ENCODE results near the gene KLK6. TPM values are rescaled to one million over a fixed set of nuclear protein-coding genes. Genes with fewer than 3 reads are reported as not detected.
"Not testable (repeated sequence)": the region's sequence is repeated elsewhere in the genome, so short reads cannot be mapped to it uniquely, and the experiment has no call there.

Gene KLK6
- polyA plus RNA-seq, 4 donors = 36.8 to 53.2 (median 42.2) TPM

DNA sequence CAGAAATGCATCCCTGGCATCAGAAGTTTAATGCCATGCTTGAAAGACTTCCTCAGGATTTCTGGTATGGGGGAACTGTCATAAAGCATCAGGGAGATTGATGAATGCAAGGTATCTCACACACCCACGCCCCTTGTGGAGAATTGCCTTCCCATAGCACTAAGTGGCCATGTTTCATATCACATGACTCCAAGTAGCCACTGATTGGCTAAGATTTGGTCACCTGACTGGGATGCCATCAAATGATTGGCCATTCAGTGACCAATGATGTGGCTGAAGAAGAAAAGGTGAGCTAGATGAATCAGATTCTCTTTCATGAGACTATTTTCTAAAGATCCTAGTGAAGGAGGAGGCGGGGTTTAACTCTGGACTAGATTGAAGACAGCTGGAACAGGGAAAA is 24.7 kb upstream of the KLK6 start:
- DNase-seq (ENCODE audit: low read depth in 4 of 4, low spot score in 3 of 4) = no peak

DNA sequence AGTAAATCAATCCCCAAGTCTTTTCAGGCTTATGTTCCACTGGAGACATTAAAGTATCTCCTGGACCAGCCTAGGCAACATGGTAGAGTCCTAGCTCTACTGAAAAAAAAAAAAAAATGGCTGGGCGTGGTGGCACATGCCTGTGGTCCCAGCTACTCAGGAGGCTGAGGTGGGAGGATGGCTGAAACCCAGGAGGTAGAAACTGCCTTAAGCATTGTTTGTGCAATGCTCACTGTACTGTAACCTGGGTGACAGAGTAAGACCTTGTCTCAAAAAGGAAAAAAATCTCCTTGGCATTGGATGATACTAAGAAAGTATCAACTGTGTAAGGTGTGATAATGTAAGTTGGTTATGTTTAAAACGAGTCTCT is 23.3 kb upstream of the KLK6 start:
- no peak for DNase-seq (ENCODE audit: low read depth in 4 of 4, low spot score in 3 of 4)

DNA sequence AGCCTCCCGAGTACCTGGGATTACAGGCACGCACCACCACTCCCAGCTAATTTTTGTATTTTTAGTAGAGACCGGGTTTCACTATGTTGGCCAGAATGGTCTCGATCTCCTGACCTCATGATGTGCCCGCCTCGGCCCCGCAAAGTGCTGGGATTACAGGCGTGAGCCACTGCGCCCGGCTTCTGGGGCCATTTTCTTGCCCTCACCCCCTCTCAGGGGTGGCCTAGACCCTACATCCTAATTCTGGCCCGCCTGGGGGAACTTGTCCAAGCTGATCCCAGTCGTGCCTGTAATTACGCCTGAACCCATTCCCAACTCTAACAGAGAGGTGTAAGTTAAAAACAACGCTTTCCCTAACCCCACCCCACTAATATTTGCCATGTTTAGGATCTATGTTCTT is 15.0 kb upstream of the KLK6 start:
- not testable (repeated sequence) for DNase-seq (ENCODE audit: low read depth in 4 of 4, low spot score in 3 of 4)

DNA sequence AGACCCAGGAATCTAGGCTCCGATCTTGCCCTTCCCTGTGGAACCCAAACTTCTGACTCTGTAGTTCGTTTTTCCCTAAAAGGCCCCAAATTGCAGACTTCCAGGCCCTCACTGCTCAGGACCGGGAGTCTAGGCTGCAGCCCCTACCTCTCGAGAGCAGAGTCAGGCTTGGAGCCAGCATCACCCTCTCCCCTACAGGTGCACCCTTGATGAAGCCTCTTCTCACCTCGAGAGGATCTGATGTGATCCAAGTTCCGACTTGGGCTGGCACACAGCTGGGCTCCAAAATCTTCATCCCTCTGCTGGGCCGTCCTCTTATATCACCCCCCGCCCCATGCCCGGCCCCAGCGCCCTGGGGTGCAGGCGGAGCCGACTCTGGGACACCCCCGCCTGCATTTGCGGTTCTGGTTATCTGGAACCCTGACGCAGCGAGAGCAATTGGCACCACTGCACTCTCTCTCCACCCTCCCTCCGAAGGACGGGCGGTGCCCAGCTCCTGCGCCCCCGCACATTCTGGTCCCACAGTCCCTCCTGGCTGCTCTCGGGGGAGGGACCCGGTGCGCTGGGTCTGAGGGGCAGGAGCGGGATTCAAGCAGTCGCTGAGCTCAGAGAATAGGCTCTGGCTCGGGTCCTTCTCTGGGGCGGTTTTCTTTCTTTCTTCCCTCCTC is 14.4 kb upstream of the KLK6 start, which contains the start of gene KLK7:
Gene KLK7, minus strand, starts transcription at position 293 of the 668 bp plus-strand sequence. CDS start 1,518 bp downstream, outside the sequence.
- DNase-seq (ENCODE audit: low read depth in 4 of 4, low spot score in 3 of 4) = no peak

DNA sequence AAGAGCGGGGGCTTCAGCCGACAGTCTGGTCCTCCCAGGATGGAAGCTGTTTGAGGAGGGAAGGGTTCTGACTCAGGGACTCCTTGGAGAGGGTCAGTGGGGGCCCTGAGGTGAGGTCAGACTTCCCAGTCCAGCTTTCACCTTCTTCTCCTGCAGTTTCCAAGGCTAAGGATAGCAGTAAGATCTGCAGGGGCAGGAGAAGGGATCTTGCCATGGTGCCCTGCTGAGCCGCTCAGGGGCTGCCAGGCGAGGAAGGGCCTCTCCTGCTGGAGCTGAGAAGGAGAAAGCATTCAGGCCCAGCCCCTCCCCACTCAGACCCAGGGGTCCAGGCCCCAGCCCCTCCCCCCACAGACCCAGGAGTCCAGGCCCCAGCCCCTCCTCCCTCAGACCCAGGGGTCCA is 12.8 kb upstream of the KLK6 start:
- DNase-seq (ENCODE audit: low read depth in 4 of 4, low spot score in 3 of 4) = no peak

DNA sequence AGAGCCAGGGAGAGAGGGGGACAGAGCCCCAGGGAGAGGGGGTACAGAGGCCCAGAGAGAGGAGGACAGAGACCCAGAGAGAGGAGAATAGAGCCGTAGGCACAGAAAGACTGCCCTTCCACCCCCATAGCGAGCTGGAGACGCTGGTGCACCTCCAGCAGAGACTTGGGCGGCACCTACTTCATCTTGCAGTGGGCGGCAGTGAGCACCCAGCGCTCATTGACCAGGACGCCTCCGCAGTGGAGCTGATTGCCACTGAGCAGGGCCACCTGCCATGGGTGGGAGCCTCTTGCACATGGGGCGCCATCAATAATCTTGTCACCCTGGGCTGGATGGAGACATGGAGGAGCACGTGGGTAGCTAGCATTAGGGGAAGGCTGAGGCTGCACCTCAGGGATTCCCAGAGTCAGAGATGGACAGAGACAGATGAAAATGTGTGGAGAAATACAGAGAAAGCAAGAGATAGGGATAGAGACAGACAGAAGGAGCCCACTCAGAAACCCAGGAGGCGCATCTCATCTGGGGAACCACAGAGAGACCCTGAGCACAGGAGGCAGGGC is 12.3 kb upstream of the KLK6 start:
- no peak for DNase-seq (ENCODE audit: low read depth in 4 of 4, low spot score in 3 of 4)

DNA sequence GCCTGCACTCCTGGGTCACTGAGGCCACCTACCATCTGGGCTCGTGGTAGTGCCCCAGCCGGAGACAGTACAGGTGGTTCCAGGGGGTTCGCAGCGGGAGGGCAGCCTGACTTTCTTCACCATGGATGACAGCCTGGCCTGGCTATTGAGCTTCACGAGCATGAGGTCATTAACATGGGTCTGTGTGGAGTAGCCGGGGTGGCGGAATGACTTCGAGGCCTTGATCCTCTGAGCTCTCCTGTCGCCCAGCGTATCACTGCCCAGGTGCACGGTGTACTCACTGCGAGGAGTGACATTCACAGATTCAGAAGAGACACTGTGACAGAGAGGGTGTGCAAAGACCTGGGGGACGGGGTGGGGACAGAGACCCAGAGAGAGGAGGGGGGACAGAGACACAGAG is 10.8 kb upstream of the KLK6 start:
- no peak for DNase-seq (ENCODE audit: low read depth in 4 of 4, low spot score in 3 of 4)

DNA sequence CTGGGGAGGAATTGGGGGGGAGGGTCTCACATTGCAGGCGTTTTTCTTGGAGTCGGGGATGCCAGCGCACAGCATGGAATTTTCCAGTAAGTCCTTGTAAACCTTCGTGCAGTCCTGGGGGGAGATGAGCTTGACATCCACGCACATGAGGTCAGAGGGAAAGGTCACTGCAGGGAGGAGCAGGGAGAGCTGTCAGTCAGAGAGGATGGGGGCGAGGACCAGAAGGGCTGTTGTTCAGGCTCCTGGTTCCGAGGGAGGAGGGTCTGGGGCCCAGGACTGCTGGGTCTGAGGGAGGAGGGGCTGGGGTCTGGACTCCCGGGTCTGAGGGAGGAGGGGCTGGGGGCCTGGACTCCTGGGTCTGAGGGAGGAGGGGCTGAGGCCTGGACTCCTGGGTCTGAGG is 10.4 kb upstream of the KLK6 start:
- no peak for DNase-seq (ENCODE audit: low read depth in 4 of 4, low spot score in 3 of 4)

DNA sequence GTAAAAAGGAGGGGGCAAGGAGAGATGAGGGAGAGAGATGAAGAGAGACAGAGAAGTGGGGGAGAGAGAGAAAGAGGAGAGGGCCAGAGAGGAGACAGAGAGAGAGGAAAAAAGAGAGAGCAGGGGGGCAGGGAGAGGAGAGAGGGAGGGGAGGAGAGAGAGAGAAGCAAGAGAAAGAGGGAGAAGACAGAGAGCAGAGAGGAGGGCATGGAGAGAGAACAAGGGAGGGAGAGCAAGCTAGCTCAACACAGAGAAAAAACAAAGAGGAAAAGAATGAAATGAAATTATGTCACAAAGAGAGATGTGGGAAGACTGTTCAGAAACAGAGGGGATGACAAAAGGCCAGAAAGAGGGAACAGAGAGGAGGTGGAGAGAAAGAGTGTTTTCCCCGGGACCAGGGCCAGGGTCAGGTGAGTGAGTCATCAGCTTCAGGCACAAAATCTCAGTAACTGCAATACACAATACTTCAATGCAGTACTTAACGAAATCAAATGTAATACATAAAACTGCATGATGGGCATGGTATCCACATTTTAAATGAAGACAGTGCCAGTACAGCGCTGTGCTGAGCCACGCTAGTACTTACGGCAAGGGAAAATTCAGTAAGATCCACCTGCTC is 9.5 kb upstream of the KLK6 start:
- no peak for DNase-seq (ENCODE audit: low read depth in 4 of 4, low spot score in 3 of 4)

DNA sequence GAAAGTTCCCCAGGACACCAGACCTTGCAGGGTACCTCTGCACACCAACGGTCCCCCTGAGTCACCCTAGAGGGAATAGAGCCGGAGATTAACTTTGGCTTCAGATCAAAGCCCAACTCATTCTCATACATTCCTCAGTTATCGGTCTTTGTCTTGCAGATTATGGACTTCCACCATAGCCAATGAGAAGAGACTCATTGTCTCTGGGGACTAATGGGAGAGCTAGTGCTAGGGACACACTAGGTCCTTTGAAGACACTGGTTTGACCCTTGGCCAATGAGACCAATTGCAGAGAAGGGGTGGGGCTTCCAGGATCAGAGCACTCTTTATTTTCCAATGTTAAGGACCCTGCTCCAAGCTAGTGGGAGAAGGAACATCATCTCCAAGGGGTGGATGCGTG is 8.2 kb upstream of the KLK6 start:
- DNase-seq (ENCODE audit: low read depth in 4 of 4, low spot score in 3 of 4) = no peak

DNA sequence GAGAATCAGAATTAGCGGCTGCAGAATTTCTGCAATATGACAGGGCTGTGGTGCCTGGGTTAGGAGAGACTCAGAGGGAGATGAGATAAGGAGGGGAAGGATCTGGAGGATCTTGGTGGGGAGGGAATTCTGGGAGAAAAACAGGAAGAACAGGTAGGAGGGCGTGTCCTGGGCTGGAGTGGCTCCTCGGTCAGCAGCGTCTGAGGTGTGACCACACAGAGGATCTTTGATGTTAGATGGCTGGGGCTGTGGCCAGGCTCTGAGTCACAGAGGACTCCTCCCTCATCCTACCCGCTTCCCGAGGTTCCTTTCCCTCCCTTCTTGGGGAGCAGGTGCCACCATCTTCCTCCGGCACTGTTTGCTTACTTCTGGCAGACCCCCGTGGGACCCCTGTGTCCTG is 6.4 kb upstream of the KLK6 start:
- no peak for DNase-seq (ENCODE audit: low read depth in 4 of 4, low spot score in 3 of 4)

DNA sequence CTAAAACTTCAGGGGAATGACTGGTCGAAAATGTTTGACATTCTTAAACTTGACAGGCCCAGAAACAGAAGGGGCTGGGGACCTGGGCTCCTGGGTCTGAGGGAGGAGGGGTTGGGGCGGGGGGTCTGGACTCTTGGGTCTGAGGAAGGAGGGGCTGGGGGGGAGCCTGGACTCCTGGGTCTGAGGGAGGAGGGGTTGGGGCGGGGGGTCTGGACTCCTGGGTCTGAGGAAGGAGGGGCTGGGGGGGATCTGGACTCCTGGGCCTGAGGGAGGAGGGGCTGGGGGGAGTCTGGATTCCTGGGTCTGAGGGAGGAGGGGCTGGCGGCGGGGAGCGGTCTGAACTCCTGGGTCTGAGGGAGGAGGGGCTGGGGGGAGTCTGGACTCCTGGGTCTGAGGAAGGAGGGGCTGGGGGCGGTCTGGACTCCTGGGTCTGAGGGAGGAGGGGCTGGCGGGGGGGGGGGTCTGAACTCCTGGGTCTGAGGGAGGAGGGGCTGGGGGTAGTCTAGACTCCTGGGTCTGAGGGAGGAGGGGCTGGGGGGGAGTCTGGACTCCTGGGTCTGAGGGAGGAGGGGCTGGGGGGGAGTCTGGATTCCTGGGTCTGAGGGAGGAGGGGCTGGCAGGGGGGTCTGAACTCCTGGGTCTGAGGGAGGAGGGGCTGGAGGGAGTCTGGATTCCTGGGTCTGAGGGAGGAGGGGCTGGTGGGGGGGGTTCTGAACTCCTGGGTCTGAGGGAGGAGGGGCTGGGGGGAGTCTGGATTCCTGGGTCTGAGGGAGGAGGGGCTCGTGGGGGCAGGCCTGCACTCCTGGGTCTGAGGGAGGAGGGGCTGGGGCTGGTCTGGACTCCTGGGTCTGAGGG is 5.5 kb upstream of the KLK6 start:
- DNase-seq (ENCODE audit: low read depth in 4 of 4, low spot score in 3 of 4) = no peak

DNA sequence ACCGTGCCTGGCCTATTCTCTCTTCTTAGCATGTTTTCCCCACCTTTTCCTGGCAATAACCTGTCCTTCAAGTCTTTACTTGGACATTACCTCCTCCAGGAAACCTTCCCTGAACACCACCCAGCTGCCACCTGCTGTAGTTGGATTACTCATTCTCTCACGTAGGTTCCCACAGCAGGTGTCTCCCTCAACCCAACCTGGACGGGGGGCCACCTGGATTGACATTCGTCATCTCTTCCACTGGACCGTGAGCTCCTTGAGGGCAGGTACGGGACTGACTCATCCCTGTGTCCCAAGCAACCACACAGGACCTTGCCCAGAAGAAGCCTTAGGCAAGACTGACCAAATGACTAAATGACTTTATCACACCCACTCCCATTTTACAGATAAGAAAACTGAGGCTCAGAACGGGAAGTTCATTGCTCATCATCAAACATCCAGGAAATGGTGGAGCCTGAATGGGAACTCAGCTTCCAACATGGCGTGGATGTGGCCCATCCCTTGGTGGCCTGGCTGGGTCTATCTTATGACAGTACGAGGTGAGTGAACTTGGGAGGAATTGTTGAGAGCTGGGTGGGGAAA is 3.5 kb upstream of the KLK6 start:
- no peak for DNase-seq (ENCODE audit: low read depth in 4 of 4, low spot score in 3 of 4)

DNA sequence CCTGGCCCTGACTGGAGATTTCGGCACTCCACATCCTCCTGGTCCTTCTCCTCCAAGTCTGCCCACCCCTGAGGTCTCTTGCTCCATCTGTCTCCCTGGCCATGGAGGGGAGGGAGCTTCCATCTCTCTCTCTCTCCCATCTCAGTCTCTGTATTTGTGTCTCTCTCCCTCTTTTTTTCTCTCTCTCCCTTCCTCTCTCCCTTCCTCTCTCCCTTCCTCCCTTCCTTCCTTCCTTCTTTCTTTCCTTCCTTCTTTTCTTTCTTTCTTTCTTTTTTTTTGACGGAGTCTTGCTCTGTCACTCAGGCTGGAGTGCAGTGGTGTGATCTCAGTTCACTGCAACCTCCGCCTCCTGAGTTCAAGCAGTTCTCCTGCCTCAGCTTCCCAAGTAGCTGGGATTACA is 419 bp upstream of the KLK6 start:
- DNase-seq (ENCODE audit: low read depth in 4 of 4, low spot score in 3 of 4) = not testable (repeated sequence)

DNA sequence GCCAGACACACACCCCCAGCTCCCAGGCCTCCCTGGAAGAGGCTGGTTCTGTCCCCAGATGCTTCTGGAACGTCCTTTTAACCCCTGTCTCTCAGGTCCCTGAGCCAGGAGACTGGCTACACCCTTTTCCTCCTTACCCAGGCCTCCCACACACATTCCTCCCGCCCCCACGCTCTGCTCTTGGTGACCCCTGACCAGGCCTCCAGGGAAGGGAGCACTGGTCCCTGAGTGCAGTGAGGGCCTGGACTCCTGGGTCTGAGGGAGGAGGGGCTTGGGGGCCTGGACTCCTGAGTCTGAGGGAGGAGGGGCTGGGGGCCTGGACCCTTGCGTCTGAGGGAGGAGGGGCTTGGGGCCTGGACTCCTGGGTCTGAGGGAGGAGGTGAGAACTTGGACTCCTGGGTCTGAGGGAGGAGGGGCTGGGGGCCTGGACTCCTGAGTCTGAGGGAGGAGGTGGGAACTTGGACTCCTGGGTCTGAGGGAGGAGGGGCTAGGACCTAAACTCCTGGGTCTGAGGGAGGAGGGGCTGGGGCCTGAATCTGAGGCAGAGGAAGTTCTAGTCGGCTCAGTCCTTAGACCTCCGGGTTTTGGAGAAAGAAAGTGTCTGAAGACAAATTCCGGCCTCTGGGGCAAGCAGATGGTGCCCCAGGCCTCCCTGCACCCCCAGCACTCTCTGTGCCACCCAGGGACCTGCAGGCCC is 527 bp downstream of the KLK6 start:
- no peak for DNase-seq (ENCODE audit: low read depth in 4 of 4, low spot score in 3 of 4)

DNA sequence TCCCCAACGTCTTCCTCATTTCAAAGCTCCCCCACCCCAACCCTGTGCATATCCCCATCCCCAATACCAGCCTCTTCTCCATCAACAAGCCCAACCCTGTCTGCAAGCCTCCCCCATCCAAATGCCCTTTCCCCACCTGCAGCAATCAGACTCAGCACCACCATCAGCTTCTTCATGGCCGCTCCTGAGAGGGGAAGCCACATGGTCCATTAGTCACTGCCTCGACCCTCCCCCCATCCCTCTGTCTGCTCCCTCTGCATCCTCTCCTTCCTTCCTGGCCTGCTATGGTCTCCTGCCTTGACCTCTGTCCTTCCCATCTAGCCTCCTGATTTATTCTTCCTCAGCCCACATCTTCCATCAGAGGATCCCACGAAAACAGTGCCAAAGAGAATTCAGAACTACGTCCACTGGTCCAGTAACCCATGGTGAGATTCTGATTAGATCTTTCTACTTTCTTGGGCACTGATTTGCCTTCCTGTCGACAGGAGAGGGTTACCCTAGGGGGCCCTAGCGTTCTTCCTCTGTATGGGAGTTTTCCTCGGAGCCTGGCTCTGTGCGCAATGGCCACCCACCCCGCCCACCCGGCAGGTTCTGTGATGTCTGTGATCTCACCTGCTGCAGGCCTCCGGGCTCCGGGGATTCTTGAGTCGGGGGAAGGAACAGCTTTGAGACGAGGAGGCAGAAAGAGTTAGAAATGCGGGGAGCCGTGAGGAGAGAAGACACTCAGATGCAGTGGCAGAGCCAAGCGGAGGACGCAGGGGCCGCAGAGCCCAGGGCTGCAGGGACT is 1.3 kb downstream of the KLK6 start:
- no peak for DNase-seq (ENCODE audit: low read depth in 4 of 4, low spot score in 3 of 4)

DNA sequence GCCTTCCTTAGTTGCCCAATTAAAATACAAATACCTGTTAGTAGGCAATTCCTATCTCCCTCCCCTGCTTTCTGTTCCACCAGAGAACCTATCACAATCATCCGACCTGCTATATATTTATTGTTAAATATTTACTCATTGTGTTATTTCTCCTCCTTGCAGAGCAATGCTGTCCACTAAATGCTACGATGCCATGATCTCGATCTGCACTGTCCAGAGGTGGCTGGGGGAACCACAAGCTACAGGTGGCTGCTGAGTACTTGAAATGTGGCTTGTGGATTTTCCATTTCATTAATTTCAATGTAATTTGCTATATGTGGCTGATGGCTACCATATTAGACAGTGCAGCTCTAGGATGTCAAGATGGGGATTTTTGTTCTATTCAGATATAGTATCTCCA is 5.1 kb downstream of the KLK6 start:
- DNase-seq (ENCODE audit: low read depth in 4 of 4, low spot score in 3 of 4) = no peak

DNA sequence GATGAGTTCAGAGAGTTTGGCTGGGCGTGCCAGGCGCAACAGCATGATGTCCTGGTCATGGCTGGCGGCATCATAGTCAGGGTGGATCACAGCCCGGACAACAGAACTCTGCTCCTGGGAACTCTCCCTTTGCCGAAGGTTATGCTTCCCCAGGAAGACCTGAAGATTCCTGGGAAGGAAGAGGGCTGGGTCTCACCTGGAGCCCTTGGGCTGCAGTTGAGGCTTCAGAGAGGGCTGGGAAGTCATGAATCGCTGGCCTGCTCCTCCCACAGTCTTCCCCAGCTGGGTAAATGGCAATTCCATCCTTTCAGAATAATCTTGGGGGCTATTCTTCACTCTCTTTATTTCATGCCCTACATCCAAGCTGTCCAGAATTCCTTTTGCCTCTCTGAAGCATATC is 6.0 kb downstream of the KLK6 start:
- no peak for DNase-seq (ENCODE audit: low read depth in 4 of 4, low spot score in 3 of 4)

DNA sequence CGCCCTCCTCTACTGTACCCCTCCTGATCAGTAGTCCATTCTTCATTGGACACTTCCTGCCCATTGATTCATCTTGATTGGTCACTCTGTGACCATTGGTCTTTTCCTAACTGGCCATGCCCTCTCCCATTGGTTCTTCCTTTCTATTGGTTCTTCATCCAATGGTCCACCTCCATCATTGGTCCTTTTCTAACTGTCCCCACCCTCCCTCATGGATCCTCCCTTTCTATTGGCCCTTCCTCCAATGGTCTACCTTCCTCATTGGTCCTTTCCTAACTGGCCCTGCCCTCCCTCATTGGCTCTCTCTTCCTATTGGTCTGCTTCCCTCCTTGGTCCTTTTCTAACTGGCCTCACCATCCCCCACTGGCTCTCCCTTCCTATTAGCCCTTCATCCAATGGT is 7.1 kb downstream of the KLK6 start:
- no peak for DNase-seq (ENCODE audit: low read depth in 4 of 4, low spot score in 3 of 4)

Data from right renal pelvis (tissue), 4 donors.